ENCODE measurements around the gene SDR9C7. TPM values are rescaled to one million over a fixed set of nuclear protein-coding genes. Genes with fewer than 3 reads are reported as not detected.
"Not testable (repeated sequence)": the region's sequence is repeated elsewhere in the genome, so short reads cannot be mapped to it uniquely, and the experiment has no call there.

The SDR9C7 gene
- total and polyA plus RNA-seq, 8 donors: not detected

GRCh38 chr12:56908136-56908535, 26.1 kb downstream of the SDR9C7 start:
- Histone ChIP-seq H3K27ac (no peak overlapping the region), H3K36me3 (no peaks in the 10 kb centered on the region), H3K9me3 (no peaks in the 10 kb centered on the region), H3K27me3 (no peaks in the 10 kb centered on the region), H3K4me1 (no peaks in the 10 kb centered on the region), H3K4me3 (no peak overlapping the region)
- no peak for FAIRE-seq
- 79 to 82% methylated on average over 5 of the region's 5 CpGs for whole genome bisulfite sequencing, 2 donors
- ATAC-seq: no peak
- intact Hi-C loops (cut with DNase I): no loop called here
- no peak for DNase-seq
- TF ChIP-seq CTCF (IDR thresholded peaks at IDR 0.05): no peak

GRCh38 chr12:56905852-56906251, 28.4 kb downstream of the SDR9C7 start:
- ATAC-seq (no peak), DNase-seq (no peak), FAIRE-seq (no peak)
- 44 to 56% methylated on average over 1 of the region's 1 CpG for WGBS, 2 donors
- Histone ChIP-seq H3K27me3 (no peaks in the 10 kb centered on the region), H3K9me3 (no peaks in the 10 kb centered on the region), H3K36me3 (no peaks in the 10 kb centered on the region), H3K4me1 (no peaks in the 10 kb centered on the region), H3K27ac (no peak overlapping the region), H3K4me3 (no peak overlapping the region)
- no peak for TF ChIP-seq CTCF (IDR thresholded peaks at IDR 0.05)
- intact Hi-C loops (cut with DNase I): no loop called here

GRCh38 chr12:56903374-56903773, 30.8 kb downstream of the SDR9C7 start:
- DNase-seq (no peak), FAIRE-seq (no peak), ATAC-seq (no peak)
- TF ChIP-seq CTCF (IDR thresholded peaks at IDR 0.05): no peak
- no peaks in the 10 kb centered on the region for H3K4me1 ChIP-seq
- H3K36me3 ChIP-seq: no peaks in the 10 kb centered on the region
- H3K4me3 ChIP-seq: no peak overlapping the region
- intact Hi-C loops (cut with DNase I): no loop called here
- WGBS, 2 donors: 29 to 38% methylated on average over 1 of the region's 1 CpG
- H3K27me3 ChIP-seq: no peaks in the 10 kb centered on the region
- no peak overlapping the region for H3K27ac ChIP-seq
- H3K9me3 ChIP-seq: no peaks in the 10 kb centered on the region

GRCh38 chr12:56901313-56901712, 32.9 kb downstream of the SDR9C7 start:
- H3K4me3 ChIP-seq: not testable (repeated sequence)

GRCh38 chr12:56900583-56900982, 33.6 kb downstream of the SDR9C7 start:
- H3K4me1 ChIP-seq: no peaks in the 10 kb centered on the region
- 74 to 82% methylated on average over 5 of the region's 5 CpGs for WGBS, 2 donors
- no peak overlapping the region for H3K27ac ChIP-seq
- intact Hi-C loops (cut with DNase I): no loop called here
- no peaks in the 10 kb centered on the region for H3K27me3 ChIP-seq
- no peaks in the 10 kb centered on the region for H3K9me3 ChIP-seq
- FAIRE-seq (no peak), DNase-seq (no peak), ATAC-seq (no peak)
- H3K4me3 ChIP-seq: no peak overlapping the region
- no peak for TF ChIP-seq CTCF (IDR thresholded peaks at IDR 0.05)
- no peaks in the 10 kb centered on the region for H3K36me3 ChIP-seq

More at GRCh38 chr12:56901313-56901712, 32.9 kb downstream of the SDR9C7 start:
- intact Hi-C loops (cut with DNase I); DNase-seq; H3K4me1 ChIP-seq; H3K9me3 ChIP-seq; H3K27ac ChIP-seq; H3K27me3 ChIP-seq; ATAC-seq; H3K36me3 ChIP-seq; FAIRE-seq: not testable (repeated sequence)

GRCh38 chr12:56898938-56899337, 35.3 kb downstream of the SDR9C7 start:
- Histone ChIP-seq H3K36me3 (no peaks in the 10 kb centered on the region), H3K9me3 (no peaks in the 10 kb centered on the region), H3K27me3 (no peaks in the 10 kb centered on the region), H3K4me1 (peaks cover 0 to 5% (median 0%) of the 10 kb centered on the region in 3 donors), H3K4me3 (no peak overlapping the region), H3K27ac (no peak overlapping the region)
- FAIRE-seq (no peak), ATAC-seq (no peak), DNase-seq (no peak)
- 50 to 58% methylated on average over 1 of the region's 1 CpG for WGBS, 2 donors
- intact Hi-C loops (cut with DNase I): no loop called here
- TF ChIP-seq CTCF (IDR thresholded peaks at IDR 0.05): no peak
